Calu3 (cell line): ENCODE results near the gene DIP2B. TPM values are rescaled to one million over a fixed set of nuclear protein-coding genes. Genes with fewer than 3 reads are reported as not detected.

Experiments
- BruUV-seq: library from RNA; stranded (reverse); fragments of 400-500 nt; replicated peaks from 2 replicates; lab custom pipeline; 2021; lab: Mats Ljungman, UMichigan
- CTCF ChIA-PET: fragments of 300-600 bp; sonication (Branson Sonifier 250); formaldehyde crosslinking; loops from one replicate; lab custom pipeline; 2022; ENCODE audit warnings: antibody characterized with exemption; lab: Charles Lee
- DNase-seq: peaks from one replicate; pipeline ENCODE4 v3.0.0; 2022
- H3K27ac Mint-ChIP-seq: one replicate; pipeline ENCODE4 v1.8.0; 2022; ENCODE audit warnings: mixed read lengths; ENCODE audit not compliant: unreplicated experiment
- H3K27me3 Mint-ChIP-seq: one replicate; pipeline ENCODE4 v1.8.0; 2022; ENCODE audit warnings: mixed read lengths; ENCODE audit not compliant: unreplicated experiment
- H3K36me3 Mint-ChIP-seq: one replicate; pipeline ENCODE4 v1.8.0; 2022; ENCODE audit warnings: mild to moderate bottlenecking, moderate library complexity, mixed read lengths; ENCODE audit not compliant: insufficient read depth, unreplicated experiment
- H3K4me1 Mint-ChIP-seq: one replicate; pipeline ENCODE4 v1.8.0; 2022; ENCODE audit warnings: mild to moderate bottlenecking, low read depth, mixed read lengths; ENCODE audit not compliant: unreplicated experiment
- H3K4me3 Mint-ChIP-seq: one replicate; pipeline ENCODE4 v1.8.0; 2022; ENCODE audit warnings: mild to moderate bottlenecking, low read depth, moderate library complexity, mixed read lengths; ENCODE audit not compliant: unreplicated experiment
- H3K9me3 Mint-ChIP-seq: one replicate; pipeline ENCODE4 v1.8.0; 2022; ENCODE audit warnings: low read depth, mixed read lengths; ENCODE audit not compliant: unreplicated experiment
- intact Hi-C: fragments of 100-400 bp; cut with micrococcal nuclease; formaldehyde crosslinking; loops from one replicate; pipeline ENCODE4 v1.10.0; 2022; ENCODE audit not compliant: unreplicated experiment
- total RNA-seq: library from RNA; stranded (reverse); gene quantifications from 2 replicates; pipeline ENCODE4 v1.2.3, GENCODE V29; 2022
- TF ChIP-seq, protein P1 (sequence below): fragments of 200-600 bp; IDR thresholded peaks from one replicate; pipeline ENCODE4 v1.8.0; 2022; ENCODE audit warnings: antibody characterized with exemption; ENCODE audit not compliant: unreplicated experiment

DIP2B gene
- total RNA-seq, 1 experiment from 2014 or later, result 22.8 TPM

DNA sequence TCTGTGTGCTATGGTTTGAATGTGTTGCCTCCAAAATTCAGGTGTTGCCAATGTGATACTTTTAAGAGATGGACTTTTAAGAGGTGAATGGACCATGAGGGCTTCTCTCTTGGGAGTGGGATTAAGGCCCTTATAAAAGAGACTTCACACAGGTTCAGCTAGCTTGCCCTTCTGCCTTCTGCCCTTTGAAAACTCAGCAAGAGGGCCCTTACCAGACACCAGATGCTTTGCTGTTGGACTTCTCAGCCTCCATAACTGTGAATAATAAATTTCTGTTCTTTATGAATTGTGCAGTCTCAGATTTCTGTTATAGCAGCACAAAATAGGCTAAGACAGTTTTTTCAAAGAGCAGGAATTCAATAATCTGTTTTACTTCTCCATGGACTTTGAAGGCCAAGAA lies 86.1 kb downstream of the DIP2B start:
- Mint-ChIP-seq H3K27me3 (no peaks in the 10 kb centered on the region), H3K4me3 (no peak overlapping the region), H3K36me3 (no peaks in the 10 kb centered on the region), H3K9me3 (no peaks in the 10 kb centered on the region), H3K4me1 (peaks cover 20% of the 10 kb centered on the region), H3K27ac (no peak overlapping the region)
- DNase-seq, result no peak
- TF ChIP-seq, protein P1, sequence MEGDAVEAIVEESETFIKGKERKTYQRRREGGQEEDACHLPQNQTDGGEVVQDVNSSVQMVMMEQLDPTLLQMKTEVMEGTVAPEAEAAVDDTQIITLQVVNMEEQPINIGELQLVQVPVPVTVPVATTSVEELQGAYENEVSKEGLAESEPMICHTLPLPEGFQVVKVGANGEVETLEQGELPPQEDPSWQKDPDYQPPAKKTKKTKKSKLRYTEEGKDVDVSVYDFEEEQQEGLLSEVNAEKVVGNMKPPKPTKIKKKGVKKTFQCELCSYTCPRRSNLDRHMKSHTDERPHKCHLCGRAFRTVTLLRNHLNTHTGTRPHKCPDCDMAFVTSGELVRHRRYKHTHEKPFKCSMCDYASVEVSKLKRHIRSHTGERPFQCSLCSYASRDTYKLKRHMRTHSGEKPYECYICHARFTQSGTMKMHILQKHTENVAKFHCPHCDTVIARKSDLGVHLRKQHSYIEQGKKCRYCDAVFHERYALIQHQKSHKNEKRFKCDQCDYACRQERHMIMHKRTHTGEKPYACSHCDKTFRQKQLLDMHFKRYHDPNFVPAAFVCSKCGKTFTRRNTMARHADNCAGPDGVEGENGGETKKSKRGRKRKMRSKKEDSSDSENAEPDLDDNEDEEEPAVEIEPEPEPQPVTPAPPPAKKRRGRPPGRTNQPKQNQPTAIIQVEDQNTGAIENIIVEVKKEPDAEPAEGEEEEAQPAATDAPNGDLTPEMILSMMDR, result no peak
- no TSS peak for BruUV-seq
- CTCF ChIA-PET, result interaction anchor here (0.6 kb wide), 1 partner anchor 73 kb away, joined by 4 read pairs; no protein-coding TSS in a partner anchor
- intact Hi-C loops, result no loop called here

DNA sequence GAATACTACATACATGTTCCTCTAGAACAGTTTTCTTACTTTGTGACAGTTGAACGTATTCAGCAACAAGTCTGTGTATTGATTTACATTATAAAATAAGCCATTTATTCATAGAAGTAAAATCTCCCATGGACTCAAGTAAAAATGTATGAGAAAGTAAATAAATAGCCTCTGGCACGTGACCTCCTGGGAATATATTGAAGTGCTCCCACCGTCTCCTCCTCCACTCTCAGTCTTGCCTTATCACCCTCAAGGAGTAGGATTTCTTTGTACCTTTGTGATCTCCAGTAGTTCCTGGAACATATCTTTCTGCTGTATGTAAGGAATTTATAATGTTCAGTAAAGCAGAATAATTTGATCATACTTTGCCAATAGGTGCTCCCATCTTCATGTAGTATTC lies 90.9 kb downstream of the DIP2B start:
- CTCF ChIA-PET, result no interaction called here
- intact Hi-C loops, result no loop called here
- peaks cover 10% of the 10 kb centered on the region for H3K36me3 Mint-ChIP-seq
- peaks cover 21% of the 10 kb centered on the region for H3K4me1 Mint-ChIP-seq
- H3K9me3 Mint-ChIP-seq, result no peaks in the 10 kb centered on the region
- DNase-seq, result no peak
- H3K27me3 Mint-ChIP-seq, result no peaks in the 10 kb centered on the region
- TF ChIP-seq, protein P1, result no peak
- peak overlapping the region; percentile 36 for H3K27ac Mint-ChIP-seq
- BruUV-seq, result no TSS peak
- H3K4me3 Mint-ChIP-seq, result no peak overlapping the region

- DNase-seq, result peak; percentile 14
- H3K4me3 Mint-ChIP-seq, result peak overlapping the region; percentile 47
- BruUV-seq, result no TSS peak
- H3K27ac Mint-ChIP-seq, result peak overlapping the region; percentile 54
- TF ChIP-seq, protein P1, result no peak
- intact Hi-C loops, result no loop called here
- H3K4me1 Mint-ChIP-seq, result peaks cover 26% of the 10 kb centered on the region
- peaks cover 14% of the 10 kb centered on the region for H3K36me3 Mint-ChIP-seq
- CTCF ChIA-PET, result interaction anchor here (0.6 kb wide), 2 partner anchors 46 to 49 kb away, joined by 3 read pairs; no protein-coding TSS in a partner anchor
- H3K27me3 Mint-ChIP-seq, result no peaks in the 10 kb centered on the region
- no peaks in the 10 kb centered on the region for H3K9me3 Mint-ChIP-seq
These were observed 92.7 kb downstream of the DIP2B start for GRCh38 chr12:50597200-50598195.

- intact Hi-C loops, result no loop called here
- CTCF ChIA-PET, result no interaction called here
- Mint-ChIP-seq H3K4me3 (peak overlapping the region; percentile 10), H3K36me3 (peaks cover 14% of the 10 kb centered on the region), H3K27ac (peak overlapping the region; percentile 79), H3K27me3 (no peaks in the 10 kb centered on the region), H3K4me1 (peaks cover 26% of the 10 kb centered on the region), H3K9me3 (no peaks in the 10 kb centered on the region)
- TF ChIP-seq, protein P1, result no peak
- no TSS peak for BruUV-seq
- DNase-seq, result no peak
These were observed 93.6 kb downstream of the DIP2B start for GRCh38 chr12:50598321-50598862.
